Activated naive CD4-positive, alpha-beta T cell treated with anti-CD3 and anti-CD28 coated beads, Interleukin-2, amount 50 U/mL, for 24 hours (primary cell): Measurements from ENCODE around the gene PRICKLE4.

Experiments
- H3K27ac Mint-ChIP-seq: one replicate; pipeline ENCODE4 v1.8.0; 2021; ENCODE audit warnings: mild to moderate bottlenecking, mixed read lengths
- H3K27me3 Mint-ChIP-seq: one replicate; pipeline ENCODE4 v1.8.0; 2021; ENCODE audit warnings: mixed read lengths
- H3K36me3 Mint-ChIP-seq: one replicate; pipeline ENCODE4 v1.8.0; 2021; ENCODE audit warnings: mixed read lengths
- H3K4me1 Mint-ChIP-seq: one replicate; pipeline ENCODE4 v1.8.0; 2021; ENCODE audit warnings: mixed read lengths
- H3K4me3 Mint-ChIP-seq: one replicate; pipeline ENCODE4 v1.8.0; 2021; ENCODE audit warnings: mild to moderate bottlenecking, mixed read lengths
- H3K9me3 Mint-ChIP-seq: one replicate; pipeline ENCODE4 v1.8.0; 2021; ENCODE audit warnings: mixed read lengths

Gene PRICKLE4

GRCh38 chr6:41780551-41781365 lies at the start of gene PRICKLE4:
Gene PRICKLE4, plus strand, starts transcription at chr6:41780782. Its CDS starts 2,692 bp downstream, at chr6:41783474.
- H3K27me3 Mint-ChIP-seq = no peaks in the 10 kb centered on the region
- peak within 1 kb of the TSS; percentile 91 for H3K4me3 Mint-ChIP-seq
- H3K27ac Mint-ChIP-seq = peak within 1 kb of the TSS; percentile 74
- peaks cover 12% of the 10 kb centered on the region for H3K4me1 Mint-ChIP-seq
- H3K36me3 Mint-ChIP-seq = peaks cover 1% of the 10 kb centered on the region
- no peaks in the 10 kb centered on the region for H3K9me3 Mint-ChIP-seq

GRCh38 chr6:41731561-41732086 lies 49.0 kb upstream of the PRICKLE4 start:
- Mint-ChIP-seq H3K9me3 (no peaks in the 10 kb centered on the region), H3K27me3 (no peaks in the 10 kb centered on the region), H3K4me3 (no peak overlapping the region), H3K36me3 (no peaks in the 10 kb centered on the region), H3K4me1 (peaks cover 48% of the 10 kb centered on the region), H3K27ac (no peak overlapping the region)

GRCh38 chr6:41732149-41732548 lies 48.4 kb upstream of the PRICKLE4 start:
- Mint-ChIP-seq H3K4me1 (peaks cover 43% of the 10 kb centered on the region), H3K9me3 (no peaks in the 10 kb centered on the region), H3K27me3 (no peaks in the 10 kb centered on the region), H3K27ac (peak overlapping the region; percentile 30), H3K36me3 (no peaks in the 10 kb centered on the region), H3K4me3 (peak overlapping the region; percentile 19)

- H3K4me1 Mint-ChIP-seq = peaks cover 38% of the 10 kb centered on the region
These were observed 47.8 kb upstream of the PRICKLE4 start for GRCh38 chr6:41732591-41733359.

GRCh38 chr6:41733360-41733706 lies 47.2 kb upstream of the PRICKLE4 start:
- Mint-ChIP-seq H3K36me3 (no peaks in the 10 kb centered on the region), H3K4me1 (peaks cover 38% of the 10 kb centered on the region), H3K27me3 (no peaks in the 10 kb centered on the region), H3K27ac (no peak overlapping the region), H3K4me3 (peak overlapping the region; percentile 19), H3K9me3 (no peaks in the 10 kb centered on the region)

More at GRCh38 chr6:41732591-41733359, 47.8 kb upstream of the PRICKLE4 start:
- peak overlapping the region; percentile 30 for H3K27ac Mint-ChIP-seq
- no peaks in the 10 kb centered on the region for H3K9me3 Mint-ChIP-seq
- no peaks in the 10 kb centered on the region for H3K27me3 Mint-ChIP-seq
- no peaks in the 10 kb centered on the region for H3K36me3 Mint-ChIP-seq
- H3K4me3 Mint-ChIP-seq = peak overlapping the region; percentile 19

- no peaks in the 10 kb centered on the region for H3K36me3 Mint-ChIP-seq
- peak overlapping the region; percentile 65 for H3K27ac Mint-ChIP-seq
- H3K4me3 Mint-ChIP-seq = peak overlapping the region; percentile 83
- H3K27me3 Mint-ChIP-seq = no peaks in the 10 kb centered on the region
- peaks cover 36% of the 10 kb centered on the region for H3K4me1 Mint-ChIP-seq
- H3K9me3 Mint-ChIP-seq = no peaks in the 10 kb centered on the region
These were observed 46.6 kb upstream of the PRICKLE4 start for GRCh38 chr6:41733707-41734665.

GRCh38 chr6:41734666-41735426 lies 45.7 kb upstream of the PRICKLE4 start:
- Mint-ChIP-seq H3K27me3 (no peaks in the 10 kb centered on the region), H3K9me3 (no peaks in the 10 kb centered on the region), H3K27ac (no peak overlapping the region), H3K4me3 (peak overlapping the region; percentile 83), H3K36me3 (no peaks in the 10 kb centered on the region), H3K4me1 (peaks cover 34% of the 10 kb centered on the region)

GRCh38 chr6:41735427-41736185 lies 45.0 kb upstream of the PRICKLE4 start, which contains the start of gene TFEB:
Gene TFEB, minus strand, starts transcription at chr6:41735608. Its CDS starts 44,395 bp downstream, at chr6:41691213.
- Mint-ChIP-seq H3K4me1 (peaks cover 26% of the 10 kb centered on the region), H3K36me3 (no peaks in the 10 kb centered on the region), H3K9me3 (no peaks in the 10 kb centered on the region), H3K4me3 (peak within 1 kb of the TSS; percentile 83), H3K27me3 (no peaks in the 10 kb centered on the region), H3K27ac (no peak within 1 kb of the TSS)

GRCh38 chr6:41736186-41736733 lies 44.3 kb upstream of the PRICKLE4 start:
- Mint-ChIP-seq H3K9me3 (no peaks in the 10 kb centered on the region), H3K4me1 (peaks cover 20% of the 10 kb centered on the region), H3K4me3 (no peak overlapping the region), H3K36me3 (no peaks in the 10 kb centered on the region), H3K27ac (no peak overlapping the region), H3K27me3 (no peaks in the 10 kb centered on the region)

GRCh38 chr6:41736800-41737555 lies 43.6 kb upstream of the PRICKLE4 start:
- Mint-ChIP-seq H3K4me1 (peaks cover 16% of the 10 kb centered on the region), H3K4me3 (no peak overlapping the region)

GRCh38 chr6:41737591-41738130 lies 42.9 kb upstream of the PRICKLE4 start:
- Mint-ChIP-seq H3K4me3 (no peak overlapping the region), H3K4me1 (peaks cover 11% of the 10 kb centered on the region), H3K27me3 (no peaks in the 10 kb centered on the region), H3K36me3 (no peaks in the 10 kb centered on the region), H3K27ac (no peak overlapping the region), H3K9me3 (no peaks in the 10 kb centered on the region)

More at GRCh38 chr6:41736800-41737555, 43.6 kb upstream of the PRICKLE4 start:
- Mint-ChIP-seq H3K27ac (no peak overlapping the region), H3K36me3 (no peaks in the 10 kb centered on the region), H3K27me3 (no peaks in the 10 kb centered on the region), H3K9me3 (no peaks in the 10 kb centered on the region)

GRCh38 chr6:41739041-41739440 lies 41.5 kb upstream of the PRICKLE4 start:
- no peak overlapping the region for H3K4me3 Mint-ChIP-seq
- no peaks in the 10 kb centered on the region for H3K27me3 Mint-ChIP-seq
- H3K9me3 Mint-ChIP-seq = no peaks in the 10 kb centered on the region
- H3K27ac Mint-ChIP-seq = no peak overlapping the region
- H3K4me1 Mint-ChIP-seq = peaks cover 4% of the 10 kb centered on the region
- H3K36me3 Mint-ChIP-seq = no peaks in the 10 kb centered on the region
